K562 (cell line): ENCODE data around the gene MAGI3. TPM values are rescaled to one million over a fixed set of nuclear protein-coding genes. Genes with fewer than 3 reads are reported as not detected.

Source experiments
- ARID1B ChIP-seq: fragments of 450-650 bp; IDR thresholded peaks from 2 replicates; pipeline ENCODE4 v1.6.1; 2016; ENCODE audit warnings: antibody characterized with exemption, mild to moderate bottlenecking, inconsistent platforms
- E2F3 ChIP-seq: fragments of 250-450 bp; sonication (Bioruptor Pico); IDR thresholded peaks from 2 replicates; pipeline ENCODE4 v1.4.0; 2020; ENCODE audit warnings: mild to moderate bottlenecking
- HDAC6 ChIP-seq: IDR thresholded peaks from 2 replicates; pipeline ENCODE4 v1.6.1; 2012; ENCODE audit warnings: low read depth, mild to moderate bottlenecking, control low read depth, inconsistent platforms, low read length, moderate library complexity
- HLTF ChIP-seq: fragments of 450-650 bp; IDR thresholded peaks from 2 replicates; pipeline ENCODE4 v1.6.1; 2016
- PHF21A ChIP-seq: fragments of 450-650 bp; IDR thresholded peaks from 2 replicates; pipeline ENCODE4 v1.6.1; 2017; ENCODE audit warnings: low read depth, borderline replicate concordance
- POLR2H ChIP-seq: IDR thresholded peaks from 2 replicates; pipeline ENCODE4 v1.6.1; 2016; ENCODE audit warnings: missing genetic modification characterization, low read depth, mild to moderate bottlenecking, control low read depth, missing compliant biosample characterization, moderate library complexity
- RCOR1 ChIP-seq, 2 experiments: IDR thresholded peaks; 2 replicates each; pipeline ENCODE4 v1.6.1; 2012; ENCODE audit warnings: low read depth in 2 of 2, low read length in 2 of 2, borderline replicate concordance in 1 of 2, improper control_type of control experiment in 1 of 2
- SFPQ ChIP-seq: fragments of 200-400 bp; formaldehyde crosslinking; IDR thresholded peaks from 2 replicates; pipeline ENCODE4 v1.6.1; 2017; ENCODE audit warnings: mild to moderate bottlenecking, low read depth, low read length, moderate library complexity
- SMAD2 ChIP-seq: fragments of 150-350 bp; IDR thresholded peaks from 2 replicates; pipeline ENCODE4 v1.6.1; 2014; ENCODE audit warnings: low read depth, mild to moderate bottlenecking, low read length
- TBP ChIP-seq: optimal IDR thresholded peaks from 2 replicates; pipeline ENCODE3; 2011; ENCODE audit warnings: low read depth, low read length, improper control_type of control experiment
- TCF3 ChIP-seq: sonication (generic); formaldehyde crosslinking; IDR thresholded peaks from 2 replicates; pipeline ENCODE4 v1.4.0; 2020; ENCODE audit warnings: mild to moderate bottlenecking, missing genetic modification reagents
- TEAD2 ChIP-seq: fragments of 450-650 bp; IDR thresholded peaks from 2 replicates; pipeline ENCODE4 v1.6.1; 2016; ENCODE audit warnings: missing genetic modification characterization, control low read depth, missing compliant biosample characterization
- USF2 ChIP-seq: sonication (generic); formaldehyde crosslinking; IDR thresholded peaks from 2 replicates; pipeline ENCODE4 v1.5.0; 2020; ENCODE audit warnings: missing genetic modification reagents
- XRCC5 ChIP-seq: fragments of 200-400 bp; formaldehyde crosslinking; IDR thresholded peaks from 2 replicates; pipeline ENCODE4 v1.6.1; 2017; ENCODE audit warnings: low read depth, mild to moderate bottlenecking, low read length
- ZBTB33 ChIP-seq: sonication (generic); formaldehyde crosslinking; IDR thresholded peaks from 2 replicates; pipeline ENCODE4 v1.8.1; 2023; ENCODE audit warnings: mild to moderate bottlenecking, missing genetic modification reagents
- ZBTB49 ChIP-seq: sonication (generic); formaldehyde crosslinking; IDR thresholded peaks from 2 replicates; pipeline ENCODE4 v1.8.0; 2022; ENCODE audit warnings: missing genetic modification reagents, mild to moderate bottlenecking, borderline replicate concordance
- ZBTB8A ChIP-seq: fragments of 450-650 bp; IDR thresholded peaks from 2 replicates; pipeline ENCODE4 v1.6.1; 2018; ENCODE audit warnings: mild to moderate bottlenecking, moderate library complexity; ENCODE audit not compliant: partially characterized antibody
- ZNF184 ChIP-seq: sonication (generic); formaldehyde crosslinking; IDR thresholded peaks from 2 replicates; pipeline ENCODE4 v1.5.0; 2020; ENCODE audit warnings: missing genetic modification reagents
- polyA plus RNA-seq, 8 experiments: library from polyadenylated mRNA; depleted of rRNA in 4 of 8; stranded (reverse) in 5 of 8; unstranded in 3 of 8; fragments of >200 nt; fragmentation: Nextera tagmentation in 2 of 8; fragmentation: Illumina TruSeq in 1 of 8; extraction: Ambion mirVana in 2 of 8; extraction: Trizol in 1 of 8; gene quantifications; 2 replicates each; pipeline versions ENCODE4 v1.2.1 to v1.2.3, GENCODE V29; 2011 to 2014; ENCODE audit warnings: inconsistent platforms in 1 of 8, missing spikeins in 1 of 8
- total RNA-seq, 7 experiments: library from RNA; depleted of rRNA in 6 of 7; stranded (reverse); fragments of >200 nt in 6 of 7; fragmentation: Illumina TruSeq in 2 of 7; extraction: Trizol in 2 of 7; gene quantifications; 2 replicates each; pipeline versions ENCODE4 v1.2.1 to v1.2.3, GENCODE V29; 2011 to 2021; ENCODE audit warnings: low replicate concordance in 1 of 7

Gene MAGI3
- total and polyA plus RNA-seq, 9 of the 15 experiments (the other 6 are each of a cell fraction or from before 2014, with no cell fraction given), result 1.0 to 8.6 (median 5.5) TPM

- TF ChIP-seq USF2 (no peak), RCOR1 (IDR thresholded peaks at IDR 0.05; ENCODE audit: borderline replicate concordance in 1 of 2, low read depth in 2 of 2, low read length in 2 of 2) (peak in 1 of 2 experiments; percentile 37; a peak in 1 of 4 replicates), SMAD2 (no peak), TEAD2 (tag) (no peak), ARID1B (peak; percentile 79), HDAC6 (no peak), TCF3 (CRISPR knock-in tag) (peak; percentile 83), ZBTB33 (CRISPR knock-in tag) (no peak), HLTF (no peak), POLR2H (no peak), XRCC5 (no peak), ZNF184 (CRISPR knock-in tag) (no peak), TBP (no peak), E2F3 (CRISPR knock-in tag) (no peak), PHF21A (no peak), ZBTB8A (no peak), SFPQ (no peak), ZBTB49 (no peak)
Measured at GRCh38 chr1:113388621-113389358, 1.5 kb upstream of the MAGI3 start (continued).
